Cardiac muscle cell (in vitro differentiated cells and primary cell): ENCODE measurements around the gene TXK. TPM values are rescaled to one million over a fixed set of nuclear protein-coding genes. Genes with fewer than 3 reads are reported as not detected.

Source experiments
- DNase-seq, 2 donors: peaks; one replicate each; pipeline versions ENCODE4 v3.0.0 to v3.0.0-alpha.2; 2010 to 2017; ENCODE audit warnings: low read depth in 1 of 2, low spot score in 1 of 2
- H3K27ac ChIP-seq: fragments of 200-600 bp; sonication (generic); 2 replicates; pipeline ENCODE4 v1.5.1; 2016
- H3K27me3 ChIP-seq: fragments of 200-600 bp; sonication (generic); 2 replicates; pipeline ENCODE4 v1.6.0; 2016; ENCODE audit warnings: control low read depth
- H3K36me3 ChIP-seq: fragments of 200-600 bp; sonication (generic); 2 replicates; pipeline ENCODE4 v1.5.1; 2016; ENCODE audit warnings: control low read depth
- H3K4me1 ChIP-seq: fragments of 200-600 bp; sonication (generic); 2 replicates; pipeline ENCODE4 v1.8.1; 2017; ENCODE audit warnings: low read depth, mild to moderate bottlenecking, mixed run types
- H3K4me3 ChIP-seq: fragments of 200-600 bp; sonication (generic); 2 replicates; pipeline ENCODE4 v1.5.1; 2016; ENCODE audit warnings: mild to moderate bottlenecking
- H3K9me3 ChIP-seq: fragments of 200-600 bp; sonication (generic); 2 replicates; pipeline ENCODE4 v1.5.1; 2017; ENCODE audit warnings: low read depth, mild to moderate bottlenecking, control low read depth
- polyA plus RNA-seq: library from polyadenylated mRNA; unstranded; fragments of >200 nt; fragmentation: Nextera tagmentation; extraction: Ambion mirVana; gene quantifications from 2 replicates; pipeline ENCODE4 v1.2.1, GENCODE V29; 2016
- total RNA-seq: library from RNA; depleted of rRNA; stranded (reverse); fragments of >200 nt; gene quantifications from 2 replicates; pipeline ENCODE4 v1.2.3, GENCODE V29; 2016
- TF ChIP-seq, protein P1 (sequence below): IDR thresholded peaks from 2 replicates; pipeline ENCODE4 v1.5.1; 2012; ENCODE audit warnings: low read depth, mild to moderate bottlenecking, low read length

The TXK gene
- total and polyA plus RNA-seq, 2 experiments from 2014 or later: 0.83 to 0.93 TPM

GRCh38 chr4:48122756-48123155 lies 11.3 kb downstream of the TXK start:
- H3K36me3 ChIP-seq: no peaks in the 10 kb centered on the region
- H3K4me3 ChIP-seq: no peak overlapping the region
- H3K4me1 ChIP-seq: peaks cover 9% of the 10 kb centered on the region
- TF ChIP-seq, protein P1, sequence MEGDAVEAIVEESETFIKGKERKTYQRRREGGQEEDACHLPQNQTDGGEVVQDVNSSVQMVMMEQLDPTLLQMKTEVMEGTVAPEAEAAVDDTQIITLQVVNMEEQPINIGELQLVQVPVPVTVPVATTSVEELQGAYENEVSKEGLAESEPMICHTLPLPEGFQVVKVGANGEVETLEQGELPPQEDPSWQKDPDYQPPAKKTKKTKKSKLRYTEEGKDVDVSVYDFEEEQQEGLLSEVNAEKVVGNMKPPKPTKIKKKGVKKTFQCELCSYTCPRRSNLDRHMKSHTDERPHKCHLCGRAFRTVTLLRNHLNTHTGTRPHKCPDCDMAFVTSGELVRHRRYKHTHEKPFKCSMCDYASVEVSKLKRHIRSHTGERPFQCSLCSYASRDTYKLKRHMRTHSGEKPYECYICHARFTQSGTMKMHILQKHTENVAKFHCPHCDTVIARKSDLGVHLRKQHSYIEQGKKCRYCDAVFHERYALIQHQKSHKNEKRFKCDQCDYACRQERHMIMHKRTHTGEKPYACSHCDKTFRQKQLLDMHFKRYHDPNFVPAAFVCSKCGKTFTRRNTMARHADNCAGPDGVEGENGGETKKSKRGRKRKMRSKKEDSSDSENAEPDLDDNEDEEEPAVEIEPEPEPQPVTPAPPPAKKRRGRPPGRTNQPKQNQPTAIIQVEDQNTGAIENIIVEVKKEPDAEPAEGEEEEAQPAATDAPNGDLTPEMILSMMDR: no peak
- H3K27me3 ChIP-seq: no peaks in the 10 kb centered on the region
- no peaks in the 10 kb centered on the region for H3K9me3 ChIP-seq
- H3K27ac ChIP-seq: no peak overlapping the region
- peak in 1 of 2 donors; percentile 35 for DNase-seq

DNA sequence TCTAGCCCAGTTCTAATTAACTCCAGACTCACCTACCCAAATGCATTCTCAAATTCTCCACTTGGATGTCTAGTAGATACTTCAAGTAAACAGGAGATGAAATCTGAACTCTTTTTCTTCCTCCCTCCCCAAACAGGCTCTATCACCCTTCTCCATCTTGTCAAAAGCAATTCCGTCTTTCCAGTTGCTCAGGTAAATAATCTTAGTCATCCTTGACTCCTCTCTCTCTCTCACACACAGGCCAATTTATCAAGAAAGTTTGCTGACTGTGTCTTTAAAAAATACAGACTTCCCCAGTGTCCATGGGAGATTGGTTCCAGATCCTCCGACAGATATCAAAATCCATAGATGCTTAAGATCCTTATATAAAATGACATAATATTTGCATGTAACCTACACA lies 12.9 kb downstream of the TXK start:
- no peak overlapping the region for H3K4me3 ChIP-seq
- no peak for DNase-seq
- TF ChIP-seq, protein P1: no peak
- no peaks in the 10 kb centered on the region for H3K36me3 ChIP-seq
- no peaks in the 10 kb centered on the region for H3K9me3 ChIP-seq
- H3K4me1 ChIP-seq: no peaks in the 10 kb centered on the region
- H3K27ac ChIP-seq: no peak overlapping the region
- H3K27me3 ChIP-seq: no peaks in the 10 kb centered on the region

DNA sequence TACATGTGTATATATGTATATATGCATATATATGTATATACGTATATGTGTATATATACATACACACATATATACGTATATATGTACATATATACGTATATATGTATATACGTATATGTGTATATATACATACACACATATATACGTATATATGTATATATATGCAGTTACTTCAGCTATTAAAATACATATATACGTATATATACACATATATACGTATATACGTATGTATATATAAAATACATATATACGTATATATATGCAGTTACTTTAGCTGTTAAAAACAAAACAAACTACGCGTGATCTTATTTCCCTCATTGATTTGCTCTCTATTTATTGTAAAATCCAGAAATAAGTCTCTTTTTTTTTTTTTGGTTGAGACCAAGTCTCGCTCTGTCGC lies 13.9 kb downstream of the TXK start:
- TF ChIP-seq, protein P1: no peak
- H3K36me3 ChIP-seq: no peaks in the 10 kb centered on the region
- no peaks in the 10 kb centered on the region for H3K27me3 ChIP-seq
- no peaks in the 10 kb centered on the region for H3K9me3 ChIP-seq
- no peak overlapping the region for H3K27ac ChIP-seq
- no peak for DNase-seq
- no peaks in the 10 kb centered on the region for H3K4me1 ChIP-seq
- H3K4me3 ChIP-seq: no peak overlapping the region

DNA sequence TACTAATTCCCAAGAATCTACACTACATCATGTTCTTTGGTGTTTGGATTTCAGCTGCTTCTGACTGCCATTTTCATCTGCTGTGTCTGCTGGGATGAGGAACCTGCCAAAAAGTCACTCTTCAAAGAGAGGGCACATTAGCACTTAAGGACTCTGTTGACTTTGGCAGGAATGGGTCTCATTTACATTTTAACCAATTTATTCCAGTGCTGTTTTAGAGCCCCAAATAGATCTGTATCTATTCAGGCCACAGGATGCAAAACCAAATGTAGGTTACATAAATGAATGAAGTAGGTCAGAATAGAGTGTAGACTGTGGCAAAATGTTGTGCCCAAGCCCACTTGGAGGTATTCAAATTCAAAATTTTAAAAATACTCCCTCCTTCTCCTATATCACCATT lies 14.4 kb downstream of the TXK start:
- Histone ChIP-seq H3K36me3 (no peaks in the 10 kb centered on the region), H3K27me3 (no peaks in the 10 kb centered on the region), H3K4me1 (no peaks in the 10 kb centered on the region), H3K4me3 (no peak overlapping the region), H3K9me3 (no peaks in the 10 kb centered on the region), H3K27ac (no peak overlapping the region)
- TF ChIP-seq, protein P1: no peak
- DNase-seq: no peak

DNA sequence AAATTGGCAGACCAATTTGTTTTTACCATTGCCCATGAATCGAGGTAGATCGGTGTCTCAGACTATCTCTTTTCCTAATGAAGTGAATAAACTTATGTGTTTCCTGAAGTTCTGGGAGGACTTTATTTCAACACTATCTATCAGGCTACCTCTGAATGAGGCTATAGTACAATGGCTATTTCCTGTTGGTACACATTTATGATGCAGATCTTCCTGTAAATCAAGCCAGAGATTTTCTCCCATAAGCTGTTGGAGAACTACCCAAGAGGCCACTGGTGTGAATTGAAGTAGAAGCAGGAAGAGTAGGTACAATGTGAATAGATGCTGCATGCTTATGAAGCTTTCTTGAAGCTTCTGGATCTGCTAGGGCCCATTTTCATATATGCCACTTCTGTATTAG lies 16.0 kb downstream of the TXK start:
- TF ChIP-seq, protein P1: no peak
- no peak overlapping the region for H3K4me3 ChIP-seq
- H3K9me3 ChIP-seq: no peaks in the 10 kb centered on the region

GRCh38 chr4:48116582-48116981 lies 17.5 kb downstream of the TXK start:
- no peak for DNase-seq
- TF ChIP-seq, protein P1: no peak
- H3K4me1 ChIP-seq: no peaks in the 10 kb centered on the region
- no peaks in the 10 kb centered on the region for H3K9me3 ChIP-seq
- no peaks in the 10 kb centered on the region for H3K27me3 ChIP-seq
- no peaks in the 10 kb centered on the region for H3K36me3 ChIP-seq
- no peak overlapping the region for H3K27ac ChIP-seq
- no peak overlapping the region for H3K4me3 ChIP-seq

More for the DNA sequence above, 16.0 kb downstream of the TXK start:
- DNase-seq: no peak
- Histone ChIP-seq H3K4me1 (no peaks in the 10 kb centered on the region), H3K36me3 (no peaks in the 10 kb centered on the region), H3K27ac (no peak overlapping the region), H3K27me3 (no peaks in the 10 kb centered on the region)
